ENCODE data around the gene CDKAL1.

Gene CDKAL1

GRCh38 chr6:21278375-21278745 is 744.1 kb downstream of the CDKAL1 start:
- no peak overlapping the region for H3K4me2 ChIP-seq (ENCODE audit: low read depth, low read length)
- no peak for DNase-seq
- no peaks in the 10 kb centered on the region for H4K20me1 ChIP-seq (ENCODE audit: insufficient read depth, low read length)
- no peaks in the 10 kb centered on the region for H3K36me3 ChIP-seq (replicated peaks; ENCODE audit: insufficient read depth, low read length)
- no peak overlapping the region for H3K9ac ChIP-seq (ENCODE audit: low read length)
- no peaks in the 10 kb centered on the region for H3K9me3 ChIP-seq (replicated peaks; ENCODE audit: insufficient read depth, low read length)
- H3F3A ChIP-seq (ENCODE audit: insufficient read depth, low read length): no peaks in the 10 kb centered on the region
- no peaks in the 10 kb centered on the region for H3K9me2 ChIP-seq (replicated peaks; ENCODE audit: insufficient read depth, low read length)
- no peaks in the 10 kb centered on the region for H3K27me3 ChIP-seq (replicated peaks; ENCODE audit: insufficient read depth, low read length)
- no peaks in the 10 kb centered on the region for H3K4me1 ChIP-seq (ENCODE audit: low read length)
- H3K4me3 ChIP-seq (ENCODE audit: low read length): no peak overlapping the region
- H2AFZ ChIP-seq (ENCODE audit: low read length): no peak overlapping the region
- H3K79me2 ChIP-seq (ENCODE audit: low read length): no peaks in the 10 kb centered on the region
- no peak overlapping the region for H3K27ac ChIP-seq (ENCODE audit: low read length)
- TF ChIP-seq EZH2 (optimal IDR thresholded peaks at IDR 0.05; ENCODE audit: low read depth, low read length): no peak
- TF ChIP-seq CTCF (IDR thresholded peaks at IDR 0.05; ENCODE audit: low read length): no peak
- TF ChIP-seq EZH2phosphoT487 (IDR thresholded peaks at IDR 0.05; ENCODE audit: low read length): no peak

- no peak overlapping the region for H3K4me2 ChIP-seq (ENCODE audit: low read depth, low read length)
- no peaks in the 10 kb centered on the region for H3K9me3 ChIP-seq (replicated peaks; ENCODE audit: insufficient read depth, low read length)
- no peak overlapping the region for H3K27ac ChIP-seq (ENCODE audit: low read length)
- no peaks in the 10 kb centered on the region for H3K79me2 ChIP-seq (ENCODE audit: low read length)
- no peak for TF ChIP-seq EZH2 (optimal IDR thresholded peaks at IDR 0.05; ENCODE audit: low read depth, low read length)
- no peaks in the 10 kb centered on the region for H3F3A ChIP-seq (ENCODE audit: insufficient read depth, low read length)
- no peaks in the 10 kb centered on the region for H3K9me2 ChIP-seq (replicated peaks; ENCODE audit: insufficient read depth, low read length)
- no peaks in the 10 kb centered on the region for H3K4me1 ChIP-seq (ENCODE audit: low read length)
- no peak for DNase-seq
- no peak overlapping the region for H3K4me3 ChIP-seq (ENCODE audit: low read length)
- no peaks in the 10 kb centered on the region for H4K20me1 ChIP-seq (ENCODE audit: insufficient read depth, low read length)
- H3K9ac ChIP-seq (ENCODE audit: low read length): no peak overlapping the region
- no peak overlapping the region for H2AFZ ChIP-seq (ENCODE audit: low read length)
- no peaks in the 10 kb centered on the region for H3K36me3 ChIP-seq (replicated peaks; ENCODE audit: insufficient read depth, low read length)
- H3K27me3 ChIP-seq (replicated peaks; ENCODE audit: insufficient read depth, low read length): no peaks in the 10 kb centered on the region
Measured at GRCh38 chr6:21279619-21280018, 745.4 kb downstream of the CDKAL1 start.

GRCh38 chr6:21281366-21281765 is 747.1 kb downstream of the CDKAL1 start:
- no peaks in the 10 kb centered on the region for H3K9me3 ChIP-seq (replicated peaks; ENCODE audit: insufficient read depth, low read length)
- no peaks in the 10 kb centered on the region for H3K79me2 ChIP-seq (ENCODE audit: low read length)
- no peak overlapping the region for H3K27ac ChIP-seq (ENCODE audit: low read length)
- TF ChIP-seq CTCF (IDR thresholded peaks at IDR 0.05; ENCODE audit: low read length) (no peak), EZH2phosphoT487 (IDR thresholded peaks at IDR 0.05; ENCODE audit: low read length) (no peak), EZH2 (optimal IDR thresholded peaks at IDR 0.05; ENCODE audit: low read depth, low read length) (no peak)
- H3F3A ChIP-seq (ENCODE audit: insufficient read depth, low read length): no peaks in the 10 kb centered on the region
- DNase-seq: no peak
- no peak overlapping the region for H3K4me3 ChIP-seq (ENCODE audit: low read length)
- no peaks in the 10 kb centered on the region for H3K27me3 ChIP-seq (replicated peaks; ENCODE audit: insufficient read depth, low read length)
- H4K20me1 ChIP-seq (ENCODE audit: insufficient read depth, low read length): no peaks in the 10 kb centered on the region
- H2AFZ ChIP-seq (ENCODE audit: low read length): no peak overlapping the region
- no peak overlapping the region for H3K9ac ChIP-seq (ENCODE audit: low read length)
- no peak overlapping the region for H3K4me2 ChIP-seq (ENCODE audit: low read depth, low read length)
- H3K36me3 ChIP-seq (replicated peaks; ENCODE audit: insufficient read depth, low read length): no peaks in the 10 kb centered on the region
- no peaks in the 10 kb centered on the region for H3K4me1 ChIP-seq (ENCODE audit: low read length)
- H3K9me2 ChIP-seq (replicated peaks; ENCODE audit: insufficient read depth, low read length): no peaks in the 10 kb centered on the region
